ENCODE results near the gene GRIA1. TPM values are rescaled to one million over a fixed set of nuclear protein-coding genes. Genes with fewer than 3 reads are reported as not detected.

GRIA1 gene
- total RNA-seq, 2 experiments from 2014 or later, result not detected

GRCh38 chr5:153625826-153626354, 135.4 kb downstream of the GRIA1 start:
- H3K9me3 Mint-ChIP-seq, result no peaks in the 10 kb centered on the region
- no peak for DNase-seq
- H3K27me3 Mint-ChIP-seq (ENCODE audit: low read depth), result peaks cover 5% of the 10 kb centered on the region
- intact Hi-C loops (cut with micrococcal nuclease), result no loop called here
- CTCF ChIA-PET, result no interaction called here
- no peak overlapping the region for H3K4me3 Mint-ChIP-seq
- no peak overlapping the region for H3K27ac Mint-ChIP-seq
- no peaks in the 10 kb centered on the region for H3K4me1 Mint-ChIP-seq (ENCODE audit: low read depth)
- no peaks in the 10 kb centered on the region for H3K36me3 Mint-ChIP-seq (ENCODE audit: low read depth)

DNA sequence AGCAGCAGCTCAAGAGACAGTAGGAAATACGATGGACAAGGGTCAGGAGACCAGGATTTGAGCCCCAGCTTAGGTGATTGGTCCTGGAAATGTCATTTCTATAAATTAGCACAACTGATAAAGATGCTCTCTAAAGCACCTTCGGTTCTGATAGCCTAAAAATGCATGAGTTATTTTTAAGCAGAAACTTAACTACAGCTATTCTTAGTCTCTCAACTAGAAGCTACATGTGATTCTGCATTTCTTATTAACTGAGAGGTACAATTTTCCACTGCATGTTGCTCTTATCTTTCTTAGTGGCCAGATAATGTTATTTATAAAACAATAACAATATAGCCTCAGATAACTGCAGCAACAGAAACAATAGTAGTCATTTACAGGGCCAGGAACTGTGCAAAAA, 136.4 kb downstream of the GRIA1 start:
- Mint-ChIP-seq H3K4me1 (ENCODE audit: low read depth) (no peaks in the 10 kb centered on the region), H3K4me3 (no peak overlapping the region), H3K36me3 (ENCODE audit: low read depth) (no peaks in the 10 kb centered on the region), H3K27ac (no peak overlapping the region), H3K9me3 (no peaks in the 10 kb centered on the region), H3K27me3 (ENCODE audit: low read depth) (peaks cover 5% of the 10 kb centered on the region)
- CTCF ChIA-PET, result interaction anchor here (0.6 kb wide), 1 partner anchor 47 kb away, joined by 4 read pairs; no protein-coding TSS in a partner anchor
- intact Hi-C loops (cut with micrococcal nuclease), result no loop called here
- no peak for DNase-seq

- H3K4me1 Mint-ChIP-seq (ENCODE audit: low read depth), result no peaks in the 10 kb centered on the region
These were observed 138.8 kb downstream of the GRIA1 start for GRCh38 chr5:153629027-153629895.

GRCh38 chr5:153630546-153630945, 140.1 kb downstream of the GRIA1 start:
- intact Hi-C loops (cut with micrococcal nuclease), result no loop called here
- CTCF ChIA-PET, result no interaction called here

More at GRCh38 chr5:153629027-153629895, 138.8 kb downstream of the GRIA1 start:
- CTCF ChIA-PET, result no interaction called here
- H3K27me3 Mint-ChIP-seq (ENCODE audit: low read depth), result peaks cover 5% of the 10 kb centered on the region
- H3K36me3 Mint-ChIP-seq (ENCODE audit: low read depth), result no peaks in the 10 kb centered on the region
- H3K27ac Mint-ChIP-seq, result no peak overlapping the region
- intact Hi-C loops (cut with micrococcal nuclease), result no loop called here
- no peak for DNase-seq
- no peaks in the 10 kb centered on the region for H3K9me3 Mint-ChIP-seq
- H3K4me3 Mint-ChIP-seq, result no peak overlapping the region

DNA sequence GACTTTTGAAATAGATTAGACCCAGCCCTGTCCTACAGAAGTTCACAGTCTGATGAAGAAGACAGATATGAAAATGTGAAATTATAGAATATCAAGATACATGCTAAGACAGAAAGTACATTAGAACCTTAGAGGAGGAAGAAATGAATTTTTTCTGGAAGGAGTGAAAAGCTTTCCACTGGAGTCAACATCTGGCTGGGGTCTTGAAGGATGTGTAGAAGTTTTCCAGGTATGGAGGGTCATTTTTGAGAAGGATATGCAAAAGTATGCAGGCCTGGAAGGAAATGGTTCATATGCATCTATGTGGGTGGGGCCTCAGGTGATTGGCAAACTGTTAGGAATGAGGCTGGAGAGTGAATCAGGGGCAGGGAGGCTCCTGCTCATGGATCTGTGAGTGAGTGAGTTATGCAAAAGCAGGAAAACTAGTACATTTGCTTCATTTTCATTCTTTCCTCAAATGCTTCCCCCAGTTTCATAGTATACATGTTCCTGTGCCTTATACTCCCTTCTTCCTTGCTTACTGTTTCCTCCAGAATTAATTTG, 142.3 kb downstream of the GRIA1 start:
- no peaks in the 10 kb centered on the region for H3K27me3 Mint-ChIP-seq (ENCODE audit: low read depth)
- H3K9me3 Mint-ChIP-seq, result no peaks in the 10 kb centered on the region
- H3K27ac Mint-ChIP-seq, result no peak overlapping the region
- H3K4me3 Mint-ChIP-seq, result no peak overlapping the region
- CTCF ChIA-PET, result no interaction called here
- DNase-seq, result no peak
- H3K36me3 Mint-ChIP-seq (ENCODE audit: low read depth), result no peaks in the 10 kb centered on the region
- intact Hi-C loops (cut with micrococcal nuclease), result no loop called here
- no peaks in the 10 kb centered on the region for H3K4me1 Mint-ChIP-seq (ENCODE audit: low read depth)

More at GRCh38 chr5:153630546-153630945, 140.1 kb downstream of the GRIA1 start:
- no peaks in the 10 kb centered on the region for H3K36me3 Mint-ChIP-seq (ENCODE audit: low read depth)
- no peak overlapping the region for H3K4me3 Mint-ChIP-seq
- H3K27ac Mint-ChIP-seq, result no peak overlapping the region
- no peaks in the 10 kb centered on the region for H3K9me3 Mint-ChIP-seq
- H3K27me3 Mint-ChIP-seq (ENCODE audit: low read depth), result no peaks in the 10 kb centered on the region
- H3K4me1 Mint-ChIP-seq (ENCODE audit: low read depth), result no peaks in the 10 kb centered on the region
- no peak for DNase-seq

GRCh38 chr5:153636670-153637451, 146.4 kb downstream of the GRIA1 start:
- no peaks in the 10 kb centered on the region for H3K27me3 Mint-ChIP-seq (ENCODE audit: low read depth)
- no peaks in the 10 kb centered on the region for H3K36me3 Mint-ChIP-seq (ENCODE audit: low read depth)
- no peaks in the 10 kb centered on the region for H3K4me1 Mint-ChIP-seq (ENCODE audit: low read depth)
- H3K4me3 Mint-ChIP-seq, result no peak overlapping the region
- no peak for DNase-seq
- H3K27ac Mint-ChIP-seq, result no peak overlapping the region
- CTCF ChIA-PET, result no interaction called here
- intact Hi-C loops (cut with micrococcal nuclease), result no loop called here
- H3K9me3 Mint-ChIP-seq, result no peaks in the 10 kb centered on the region

GRCh38 chr5:153640293-153640692, 149.8 kb downstream of the GRIA1 start:
- CTCF ChIA-PET, result no interaction called here
- H3K27ac Mint-ChIP-seq, result no peak overlapping the region
- H3K4me3 Mint-ChIP-seq, result no peak overlapping the region
- intact Hi-C loops (cut with micrococcal nuclease), result no loop called here
- H3K36me3 Mint-ChIP-seq (ENCODE audit: low read depth), result no peaks in the 10 kb centered on the region
- no peaks in the 10 kb centered on the region for H3K27me3 Mint-ChIP-seq (ENCODE audit: low read depth)
- no peak for DNase-seq
- H3K9me3 Mint-ChIP-seq, result no peaks in the 10 kb centered on the region
- no peaks in the 10 kb centered on the region for H3K4me1 Mint-ChIP-seq (ENCODE audit: low read depth)

DNA sequence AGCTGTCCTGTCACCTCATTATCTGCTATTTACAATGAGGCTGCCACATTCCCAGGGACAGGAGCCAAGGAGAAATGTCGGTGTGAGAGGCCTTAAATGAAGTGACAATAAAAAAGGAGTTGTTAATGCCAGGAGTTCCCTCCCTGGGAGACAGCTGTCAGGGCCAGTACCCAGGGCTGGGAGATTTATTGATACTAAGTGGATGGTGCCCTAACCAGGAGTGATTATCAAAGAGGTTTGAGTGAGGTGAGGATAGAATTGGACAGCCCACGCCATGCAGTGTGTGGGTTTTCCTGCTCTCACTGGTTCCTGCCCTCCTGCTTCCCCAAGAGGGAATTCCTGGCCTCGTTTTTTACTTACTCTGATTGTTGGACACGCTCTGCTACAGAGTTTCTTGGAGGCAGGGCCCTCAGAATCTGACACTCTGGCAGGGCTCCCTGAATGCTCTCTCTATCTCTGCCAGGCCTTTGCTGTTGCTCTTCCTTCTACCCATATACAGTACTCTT, 150.8 kb downstream of the GRIA1 start:
- CTCF ChIA-PET, result no interaction called here
- no peaks in the 10 kb centered on the region for H3K4me1 Mint-ChIP-seq (ENCODE audit: low read depth)

DNA sequence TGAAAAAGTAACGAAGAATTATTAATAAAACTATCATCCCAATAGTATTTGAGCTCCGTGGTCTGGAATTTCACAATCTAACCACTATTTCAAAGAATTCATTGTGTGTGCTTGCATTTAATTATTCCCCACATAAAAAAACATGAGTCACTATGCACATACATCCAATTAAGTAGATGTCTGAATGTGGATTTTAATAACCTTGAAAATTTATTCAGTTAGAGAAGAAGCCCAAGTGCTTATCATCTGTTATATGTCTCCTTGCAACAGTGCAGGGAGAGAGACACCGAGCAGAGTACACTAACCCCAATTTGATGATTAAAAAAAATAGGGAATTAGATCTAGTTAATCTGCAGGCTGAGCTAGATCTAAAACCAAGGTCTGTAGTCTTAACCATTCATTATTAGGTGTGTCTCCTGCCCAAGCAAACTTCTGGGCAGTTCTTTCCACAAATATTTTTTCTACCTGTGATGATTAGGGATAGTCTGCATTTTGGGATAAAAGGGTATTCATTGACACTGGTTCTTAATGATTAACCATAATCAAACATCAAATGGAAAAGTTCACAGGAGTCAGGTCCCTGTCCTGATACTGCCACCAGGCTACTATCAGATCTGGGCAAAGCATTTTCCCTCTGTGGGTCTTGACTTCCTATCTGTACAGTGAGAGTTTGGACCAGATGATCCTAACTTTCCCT, 164.2 kb downstream of the GRIA1 start:
- CTCF ChIA-PET, result no interaction called here
- H3K4me1 Mint-ChIP-seq (ENCODE audit: low read depth), result no peaks in the 10 kb centered on the region
- H3K36me3 Mint-ChIP-seq (ENCODE audit: low read depth), result no peaks in the 10 kb centered on the region
- no peak overlapping the region for H3K4me3 Mint-ChIP-seq
- peaks cover 3% of the 10 kb centered on the region for H3K27me3 Mint-ChIP-seq (ENCODE audit: low read depth)
- no peak overlapping the region for H3K27ac Mint-ChIP-seq
- H3K9me3 Mint-ChIP-seq, result peaks cover 2% of the 10 kb centered on the region
- DNase-seq, result no peak
- intact Hi-C loops (cut with micrococcal nuclease), result no loop called here

More for the DNA sequence above, 150.8 kb downstream of the GRIA1 start:
- no peaks in the 10 kb centered on the region for H3K36me3 Mint-ChIP-seq (ENCODE audit: low read depth)
- DNase-seq, result no peak
- no peak overlapping the region for H3K27ac Mint-ChIP-seq
- no peaks in the 10 kb centered on the region for H3K27me3 Mint-ChIP-seq (ENCODE audit: low read depth)
- H3K9me3 Mint-ChIP-seq, result no peaks in the 10 kb centered on the region
- intact Hi-C loops (cut with micrococcal nuclease), result no loop called here
- no peak overlapping the region for H3K4me3 Mint-ChIP-seq

DNA sequence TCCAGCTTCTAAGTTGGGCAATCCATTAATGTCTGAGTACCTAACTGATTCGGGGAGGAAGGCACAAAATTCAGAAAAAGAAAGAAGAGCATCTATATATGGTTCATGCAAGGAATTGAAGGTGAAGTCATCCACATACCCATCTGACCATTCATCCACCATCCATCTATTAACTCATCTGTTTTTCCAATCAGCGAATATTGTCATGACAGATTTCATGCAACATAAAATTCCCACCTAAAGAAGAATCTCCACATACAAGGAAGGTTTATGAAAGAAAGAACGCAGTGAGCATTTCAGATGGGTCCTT, 164.7 kb downstream of the GRIA1 start:
- Mint-ChIP-seq H3K36me3 (ENCODE audit: low read depth) (no peaks in the 10 kb centered on the region), H3K27me3 (ENCODE audit: low read depth) (peaks cover under 1% of the 10 kb centered on the region), H3K4me1 (ENCODE audit: low read depth) (no peaks in the 10 kb centered on the region), H3K4me3 (no peak overlapping the region), H3K9me3 (no peaks in the 10 kb centered on the region), H3K27ac (no peak overlapping the region)
- no peak for DNase-seq
- intact Hi-C loops (cut with micrococcal nuclease), result no loop called here
- CTCF ChIA-PET, result no interaction called here

GRCh38 chr5:153658149-153658548, 167.7 kb downstream of the GRIA1 start:
- CTCF ChIA-PET, result no interaction called here
- Mint-ChIP-seq H3K27me3 (ENCODE audit: low read depth) (no peaks in the 10 kb centered on the region), H3K4me1 (ENCODE audit: low read depth) (no peaks in the 10 kb centered on the region), H3K36me3 (ENCODE audit: low read depth) (no peaks in the 10 kb centered on the region), H3K9me3 (no peaks in the 10 kb centered on the region), H3K27ac (no peak overlapping the region), H3K4me3 (no peak overlapping the region)
- DNase-seq, result no peak
- intact Hi-C loops (cut with micrococcal nuclease), result no loop called here

DNA sequence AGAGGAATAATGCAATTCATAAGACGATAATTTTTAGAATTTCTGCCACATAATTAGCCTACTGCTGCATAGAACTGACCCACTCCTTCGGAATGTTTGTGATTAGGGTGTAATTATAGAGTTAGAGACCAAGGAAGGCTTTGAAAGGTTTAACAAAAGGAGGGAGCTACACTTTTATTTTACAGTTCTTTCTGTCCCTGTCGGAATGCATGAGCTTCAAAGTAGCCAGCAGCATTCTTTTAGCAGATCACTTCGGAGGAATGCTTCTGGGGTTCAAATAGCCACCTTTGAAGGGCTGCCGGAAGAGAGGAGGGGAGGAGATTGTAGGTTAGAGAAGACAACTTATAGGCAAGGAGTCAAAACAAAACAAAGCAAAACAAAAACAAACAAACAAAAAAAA, 168.1 kb downstream of the GRIA1 start:
- Mint-ChIP-seq H3K27me3 (ENCODE audit: low read depth) (no peaks in the 10 kb centered on the region), H3K27ac (no peak overlapping the region), H3K36me3 (ENCODE audit: low read depth) (no peaks in the 10 kb centered on the region), H3K4me3 (no peak overlapping the region), H3K4me1 (ENCODE audit: low read depth) (no peaks in the 10 kb centered on the region), H3K9me3 (no peaks in the 10 kb centered on the region)
- intact Hi-C loops (cut with micrococcal nuclease), result no loop called here
- CTCF ChIA-PET, result no interaction called here
- DNase-seq, result no peak

All from activated naive CD4-positive, alpha-beta T cell treated with anti-CD3 and anti-CD28 coated beads for 36 hours (primary cell).